Naive thymus-derived CD8-positive, alpha-beta T cell (primary cell): ENCODE results near the gene PSMD2. TPM values are rescaled to one million over a fixed set of nuclear protein-coding genes. Genes with fewer than 3 reads are reported as not detected.
"Not testable (repeated sequence)": the region's sequence is repeated elsewhere in the genome, so short reads cannot be mapped to it uniquely, and the experiment has no call there.

ENCODE experiments used
- ATAC-seq, 2 donors: fragments of 150-1000 bp; cut with Tn5 transposase in 1 of 2; sonication (Bioruptor Pico), chemical (Tn5 transposase) in 1 of 2; 1 replicate in 1 of 2; 2 replicates in 1 of 2; pipeline ENCODE4 v1.10.0; 2021; ENCODE audit warnings: mild to moderate bottlenecking in 2 of 2, moderate library complexity in 2 of 2
- POLR2A ChIA-PET: fragments of 350-600 bp; sonication (Branson Sonifier 250); formaldehyde crosslinking; loops from one replicate; lab custom pipeline; 2021; ENCODE audit warnings: antibody characterized with exemption; lab: Charles Lee
- DNase-seq, 10 donors: peaks; one replicate each; pipeline versions ENCODE4 v3.0.0 to v3.0.0-alpha.2; 2020 to 2022
- H3K27ac Mint-ChIP-seq, 10 donors: one replicate each; pipeline ENCODE4 v1.8.0; 2020 to 2022; ENCODE audit warnings: mild to moderate bottlenecking in 10 of 10, mixed read lengths in 10 of 10, moderate library complexity in 4 of 10, inconsistent platforms in 1 of 10
- H3K27me3 Mint-ChIP-seq, 5 donors: one replicate each; pipeline ENCODE4 v1.8.0; 2021 to 2022; ENCODE audit warnings: mixed read lengths in 5 of 5
- H3K36me3 Mint-ChIP-seq, 3 donors: one replicate each; pipeline ENCODE4 v1.8.0; 2020 to 2022; ENCODE audit warnings: mixed read lengths in 3 of 3, mild to moderate bottlenecking in 2 of 3, inconsistent platforms in 1 of 3
- H3K4me1 Mint-ChIP-seq, 4 donors: one replicate each; pipeline ENCODE4 v1.8.0; 2021 to 2022; ENCODE audit warnings: mixed read lengths in 4 of 4
- H3K4me3 Mint-ChIP-seq, 10 donors: one replicate each; pipeline ENCODE4 v1.8.0; 2020 to 2022; ENCODE audit warnings: mild to moderate bottlenecking in 10 of 10, mixed read lengths in 10 of 10, moderate library complexity in 6 of 10, inconsistent platforms in 1 of 10
- H3K9me3 Mint-ChIP-seq, 9 donors: one replicate each; pipeline ENCODE4 v1.8.0; 2020 to 2022; ENCODE audit warnings: mixed read lengths in 9 of 9, mild to moderate bottlenecking in 3 of 9, inconsistent platforms in 1 of 9, moderate library complexity in 1 of 9
- polyA plus RNA-seq, 3 donors: library from polyadenylated mRNA; unstranded; fragments of 300-500 nt; fragmentation: Illumina TruSeq; gene quantifications; one replicate each; pipeline ENCODE4 v1.2.3, GENCODE V29; 2021
- total RNA-seq, 8 experiments: library from RNA in 2 of 8; stranded (reverse) in 2 of 8; gene quantifications; one replicate each; pipeline ENCODE4 v1.2.3 and lab custom pipeline; 2021 to 2026

Gene PSMD2
- total and polyA plus RNA-seq, 5 experiments from 2014 or later = 135 to 183 (median 167) TPM

- POLR2A ChIA-PET = no interaction called here
- peak within 1 kb of the TSS in 6 of 10 donors; percentile 22 to 87 (median 74) for H3K27ac Mint-ChIP-seq
These were observed 37.7 kb upstream of the PSMD2 start, which contains the start of gene CAMK2N2 for GRCh38 chr3:184261270-184261853. Gene CAMK2N2 (minus strand): TSS chr3:184261553. CDS start chr3:184261285, 268 bp downstream.

DNA sequence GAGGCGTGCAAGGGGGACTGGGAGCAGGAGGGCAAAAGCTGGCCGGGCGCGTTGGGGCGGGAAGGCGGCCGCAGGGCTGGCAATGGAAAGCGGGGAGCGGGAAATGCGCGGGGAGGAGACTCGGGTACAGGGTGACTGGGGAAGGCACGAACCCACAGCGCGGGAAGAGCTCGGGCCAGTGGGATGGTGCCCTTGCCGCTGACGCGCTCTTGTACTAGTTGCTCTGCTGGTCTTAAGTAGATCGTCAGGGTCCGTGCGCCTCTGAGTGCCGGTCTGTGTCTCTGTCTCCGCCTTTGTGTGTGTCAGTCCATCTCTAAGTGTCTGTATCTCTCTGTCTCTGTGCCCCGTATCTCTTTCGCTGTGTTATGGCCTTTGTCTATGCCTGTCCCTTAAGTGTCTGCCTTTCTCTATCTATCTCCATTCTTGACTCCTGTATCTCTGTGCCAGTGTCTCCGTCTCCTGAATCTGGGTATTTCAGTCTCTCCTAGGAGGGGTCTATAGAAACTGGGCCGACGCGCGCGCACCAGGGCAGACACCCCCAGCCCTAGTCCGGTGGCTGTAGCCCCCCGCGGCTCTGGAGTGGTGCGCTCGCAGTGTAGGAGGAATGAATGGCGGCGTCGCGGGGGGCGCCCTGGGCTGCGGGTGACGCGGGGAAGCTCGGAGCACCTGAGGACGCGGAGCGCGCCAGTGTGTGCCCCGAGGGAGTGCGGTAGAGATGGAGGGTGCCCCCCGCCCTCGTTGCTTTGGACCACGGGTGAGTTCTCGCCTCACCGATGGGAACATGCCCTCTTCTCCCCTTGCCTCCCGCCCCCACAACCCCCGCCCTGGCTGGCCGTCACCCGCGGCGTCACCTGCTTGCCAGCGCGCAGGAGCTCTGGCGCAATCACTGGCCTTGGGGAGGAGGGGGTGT lies 36.9 kb upstream of the PSMD2 start:
- POLR2A ChIA-PET = no interaction called here
- H3K36me3 Mint-ChIP-seq = peaks cover 7 to 13% (median 11%) of the 10 kb centered on the region in 3 donors
- ATAC-seq (peak; percentile 33 to 38), DNase-seq (no peak)
- peaks cover 12 to 24% (median 23%) of the 10 kb centered on the region in 4 donors for H3K4me1 Mint-ChIP-seq
- H3K27me3 Mint-ChIP-seq = peaks cover 19 to 61% (median 34%) of the 10 kb centered on the region in 5 donors
- peak overlapping the region in 5 of 10 donors; percentile 7 to 76 (median 29) for H3K27ac Mint-ChIP-seq
- peak overlapping the region; percentile 67 to 90 (median 84) for H3K4me3 Mint-ChIP-seq
- H3K9me3 Mint-ChIP-seq = peaks cover 0 to 4% (median 0%) of the 10 kb centered on the region in 9 donors

More at GRCh38 chr3:184261270-184261853, 37.7 kb upstream of the PSMD2 start, which contains the start of gene CAMK2N2:
- Mint-ChIP-seq H3K36me3 (peaks cover 5 to 13% (median 11%) of the 10 kb centered on the region in 3 donors), H3K9me3 (peaks cover 0 to 4% (median 0%) of the 10 kb centered on the region in 9 donors), H3K4me3 (peak within 1 kb of the TSS; percentile 67 to 90 (median 84)), H3K27me3 (peaks cover 19 to 58% (median 33%) of the 10 kb centered on the region in 5 donors), H3K4me1 (peaks cover 12 to 24% (median 23%) of the 10 kb centered on the region in 4 donors)
- DNase-seq = peak in 3 of 10 donors; percentile 20 to 46 (median 22)
- ATAC-seq = peak; percentile 38 to 54

- peaks cover 10 to 13% (median 11%) of the 10 kb centered on the region in 3 donors for H3K36me3 Mint-ChIP-seq
- POLR2A ChIA-PET = no interaction called here
- peaks cover 12 to 24% (median 23%) of the 10 kb centered on the region in 4 donors for H3K4me1 Mint-ChIP-seq
- H3K27ac Mint-ChIP-seq = no peak overlapping the region
- peaks cover 0 to 5% (median 0%) of the 10 kb centered on the region in 9 donors for H3K9me3 Mint-ChIP-seq
- ATAC-seq (no peak), DNase-seq (no peak)
- H3K4me3 Mint-ChIP-seq = peak overlapping the region in 7 of 10 donors; percentile 50 to 69 (median 61)
- H3K27me3 Mint-ChIP-seq = peaks cover 24 to 68% (median 41%) of the 10 kb centered on the region in 5 donors
These were observed 36.3 kb upstream of the PSMD2 start for GRCh38 chr3:184262764-184263179.

DNA sequence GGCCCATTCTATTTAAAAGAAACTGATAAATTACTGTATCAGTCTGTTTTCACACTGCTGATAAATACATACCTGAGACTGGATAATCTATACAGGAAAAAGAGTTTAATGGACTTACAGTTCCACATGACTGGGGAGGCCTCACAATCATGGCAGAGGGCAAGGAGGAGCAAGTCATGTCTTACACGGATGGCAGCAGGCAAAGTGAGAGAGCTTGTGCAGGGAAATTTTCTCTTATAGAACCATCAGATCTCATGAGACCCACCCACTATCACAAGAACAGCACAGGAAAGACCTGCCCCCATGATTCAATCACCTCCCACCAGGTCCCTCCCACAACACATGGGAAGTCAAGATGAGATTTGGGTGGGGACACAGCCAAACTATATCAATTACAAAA lies 31.8 kb upstream of the PSMD2 start:
- H3K4me1 Mint-ChIP-seq, POLR2A ChIA-PET, DNase-seq, H3K4me3 Mint-ChIP-seq, H3K36me3 Mint-ChIP-seq, H3K9me3 Mint-ChIP-seq, ATAC-seq, H3K27ac Mint-ChIP-seq: not testable (repeated sequence)
- peaks cover 15 to 63% (median 37%) of the 10 kb centered on the region in 5 donors for H3K27me3 Mint-ChIP-seq

DNA sequence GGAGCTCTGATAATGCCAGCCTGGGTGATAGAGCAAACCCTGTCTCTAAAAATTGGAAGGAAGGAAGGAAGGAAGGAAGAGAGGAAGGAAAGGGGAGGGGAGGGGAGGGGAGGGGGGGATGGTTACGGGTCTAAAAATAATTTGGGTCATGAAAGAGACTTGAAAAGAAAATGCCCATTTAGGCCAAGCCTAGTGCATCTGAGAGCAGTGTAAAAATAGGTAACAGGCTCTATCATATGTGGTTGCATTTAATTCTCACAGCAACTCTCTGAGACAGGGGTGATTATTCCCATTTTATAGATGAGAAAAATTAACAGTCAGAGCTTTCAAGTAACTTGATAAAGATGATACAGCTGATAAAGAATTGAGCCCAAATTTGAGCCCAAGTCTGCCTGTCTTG lies 26.8 kb upstream of the PSMD2 start:
- peaks cover 1 to 7% (median 2%) of the 10 kb centered on the region in 3 donors for H3K36me3 Mint-ChIP-seq

DNA sequence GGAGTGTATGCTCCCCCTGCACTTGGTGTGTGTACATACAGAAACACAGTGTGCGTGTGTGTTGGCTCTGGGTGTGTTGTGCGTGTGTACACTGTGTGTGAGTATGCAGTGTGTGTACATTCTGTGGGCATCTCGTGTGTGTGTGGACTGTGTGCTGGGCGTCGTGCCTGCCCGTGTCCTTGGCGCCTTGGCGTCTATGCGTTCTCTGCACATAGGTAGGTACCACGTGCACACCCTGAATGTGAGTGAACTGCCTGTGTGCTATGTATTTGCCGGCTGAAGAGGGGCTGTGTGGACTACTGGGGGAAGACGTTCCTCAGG lies 23.7 kb upstream of the PSMD2 start:
- Mint-ChIP-seq H3K27ac (no peak overlapping the region), H3K4me1 (peaks cover 4 to 7% (median 6%) of the 10 kb centered on the region in 4 donors), H3K27me3 (peaks cover 20 to 63% (median 45%) of the 10 kb centered on the region in 5 donors), H3K36me3 (peaks cover 0 to 7% (median 0%) of the 10 kb centered on the region in 3 donors), H3K4me3 (peak overlapping the region in 7 of 10 donors; percentile 18 to 76 (median 51)), H3K9me3 (peaks cover 0 to 7% (median 0%) of the 10 kb centered on the region in 9 donors)
- POLR2A ChIA-PET = no interaction called here
- ATAC-seq = no peak
- DNase-seq = no peak

More for the DNA sequence above, 26.8 kb upstream of the PSMD2 start:
- POLR2A ChIA-PET = interaction anchor here (0.6 kb wide), 1 partner anchor 995 kb away, joined by 4 read pairs; no protein-coding TSS in a partner anchor
- H3K4me3 Mint-ChIP-seq = no peak overlapping the region
- H3K4me1 Mint-ChIP-seq = peaks cover 4 to 7% (median 6%) of the 10 kb centered on the region in 4 donors
- H3K9me3 Mint-ChIP-seq = peaks cover 0 to 7% (median 0%) of the 10 kb centered on the region in 9 donors
- DNase-seq = no peak
- H3K27me3 Mint-ChIP-seq = peaks cover 21 to 68% (median 43%) of the 10 kb centered on the region in 5 donors
- ATAC-seq = no peak
- H3K27ac Mint-ChIP-seq = peak overlapping the region in 1 of 10 donors; percentile 59

GRCh38 chr3:184275961-184276910 lies 22.8 kb upstream of the PSMD2 start, which contains the start of gene ECE2:
Gene ECE2 (plus strand): TSS chr3:184276022. CDS start chr3:184276154, 132 bp downstream.
- POLR2A ChIA-PET = no interaction called here
- no peak within 1 kb of the TSS for H3K27ac Mint-ChIP-seq
- peaks cover 20 to 62% (median 45%) of the 10 kb centered on the region in 5 donors for H3K27me3 Mint-ChIP-seq
- H3K4me1 Mint-ChIP-seq = peaks cover 4 to 7% (median 6%) of the 10 kb centered on the region in 4 donors
- peak within 1 kb of the TSS in 7 of 10 donors; percentile 18 to 76 (median 51) for H3K4me3 Mint-ChIP-seq
- H3K9me3 Mint-ChIP-seq = peaks cover 0 to 7% (median 0%) of the 10 kb centered on the region in 9 donors
- ATAC-seq (no peak), DNase-seq (no peak)
- H3K36me3 Mint-ChIP-seq = peaks cover 0 to 7% (median 0%) of the 10 kb centered on the region in 3 donors

- DNase-seq (no peak), ATAC-seq (no peak)
- peaks cover 0 to 2% (median 0%) of the 10 kb centered on the region in 9 donors for H3K9me3 Mint-ChIP-seq
- H3K4me3 Mint-ChIP-seq = no peak overlapping the region
- POLR2A ChIA-PET = no interaction called here
- H3K4me1 Mint-ChIP-seq = peaks cover 4 to 7% (median 6%) of the 10 kb centered on the region in 4 donors
- H3K27me3 Mint-ChIP-seq = peaks cover 20 to 52% (median 41%) of the 10 kb centered on the region in 5 donors
- no peak overlapping the region for H3K27ac Mint-ChIP-seq
- peaks cover 0 to 7% (median 0%) of the 10 kb centered on the region in 3 donors for H3K36me3 Mint-ChIP-seq
These were observed 21.7 kb upstream of the PSMD2 start for GRCh38 chr3:184277366-184277765.

GRCh38 chr3:184282941-184283340 lies 16.1 kb upstream of the PSMD2 start:
- H3K36me3 Mint-ChIP-seq = no peaks in the 10 kb centered on the region
- POLR2A ChIA-PET = no interaction called here

DNA sequence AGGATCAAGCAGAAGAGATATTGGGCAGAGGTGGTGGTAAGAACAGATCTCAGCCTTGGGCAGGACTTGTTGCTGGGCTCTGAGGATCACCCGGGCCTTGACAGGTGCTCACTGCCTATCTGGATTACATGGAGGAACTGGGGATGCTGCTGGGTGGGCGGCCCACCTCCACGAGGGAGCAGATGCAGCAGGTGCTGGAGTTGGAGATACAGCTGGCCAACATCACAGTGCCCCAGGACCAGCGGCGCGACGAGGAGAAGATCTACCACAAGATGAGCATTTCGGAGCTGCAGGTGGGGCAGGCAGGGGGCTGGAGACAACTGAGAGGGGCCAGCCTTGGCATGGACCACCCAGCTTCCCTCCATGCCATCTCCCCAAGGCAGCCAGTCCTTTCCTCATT lies 15.4 kb upstream of the PSMD2 start:
- peaks cover 13 to 34% (median 18%) of the 10 kb centered on the region in 5 donors for H3K27me3 Mint-ChIP-seq
- H3K4me1 Mint-ChIP-seq = no peaks in the 10 kb centered on the region
- H3K27ac Mint-ChIP-seq = no peak overlapping the region
- DNase-seq = no peak
- H3K9me3 Mint-ChIP-seq = no peaks in the 10 kb centered on the region
- no peak for ATAC-seq
- H3K36me3 Mint-ChIP-seq = no peaks in the 10 kb centered on the region
- POLR2A ChIA-PET = no interaction called here
- H3K4me3 Mint-ChIP-seq = no peak overlapping the region

More at GRCh38 chr3:184282941-184283340, 16.1 kb upstream of the PSMD2 start:
- no peak overlapping the region for H3K27ac Mint-ChIP-seq
- H3K9me3 Mint-ChIP-seq = no peaks in the 10 kb centered on the region
- no peaks in the 10 kb centered on the region for H3K4me1 Mint-ChIP-seq
- H3K4me3 Mint-ChIP-seq = no peak overlapping the region
- DNase-seq (no peak), ATAC-seq (no peak)
- H3K27me3 Mint-ChIP-seq = peaks cover 15 to 39% (median 21%) of the 10 kb centered on the region in 5 donors

GRCh38 chr3:184284696-184285095 lies 14.3 kb upstream of the PSMD2 start:
- POLR2A ChIA-PET = no interaction called here
- DNase-seq (peak in 2 of 10 donors; percentile 9 to 12), ATAC-seq (peak in 1 of 2 donors; percentile 39)
- H3K27me3 Mint-ChIP-seq = peaks cover 12 to 34% (median 18%) of the 10 kb centered on the region in 5 donors
- H3K9me3 Mint-ChIP-seq = no peaks in the 10 kb centered on the region
- H3K4me3 Mint-ChIP-seq = no peak overlapping the region
- no peaks in the 10 kb centered on the region for H3K4me1 Mint-ChIP-seq
- H3K36me3 Mint-ChIP-seq = no peaks in the 10 kb centered on the region
- peak overlapping the region in 1 of 10 donors; percentile 68 for H3K27ac Mint-ChIP-seq
